DMS79 (cell line): Measurements from ENCODE around the gene EGFR.
"Not testable (repeated sequence)": the region's sequence is repeated elsewhere in the genome, so short reads cannot be mapped to it uniquely, and the experiment has no call there.

Source experiments
- DNase-seq: peaks from one replicate; lab custom pipeline; 2025; lab: John Stamatoyannopoulos, UW

The EGFR gene

GRCh38 chr7:55147101-55147500, 128.3 kb downstream of the EGFR start:
- no peak for DNase-seq

- no peak for DNase-seq
Measured at GRCh38 chr7:55147736-55148135, 128.9 kb downstream of the EGFR start.

- DNase-seq = peak; percentile 8
Measured at GRCh38 chr7:55148571-55148970, 129.8 kb downstream of the EGFR start.

GRCh38 chr7:55149001-55149400, 130.2 kb downstream of the EGFR start:
- no peak for DNase-seq

GRCh38 chr7:55150166-55150565, 131.3 kb downstream of the EGFR start:
- DNase-seq = no peak

- DNase-seq = no peak
Measured at GRCh38 chr7:55150709-55151451, 132.1 kb downstream of the EGFR start.

- DNase-seq = no peak
Measured at GRCh38 chr7:55152516-55152915, 133.7 kb downstream of the EGFR start.

GRCh38 chr7:55154096-55154495, 135.3 kb downstream of the EGFR start:
- no peak for DNase-seq

GRCh38 chr7:55155351-55156117, 136.7 kb downstream of the EGFR start:
- peak; percentile 26 for DNase-seq

GRCh38 chr7:55156919-55157763, 138.3 kb downstream of the EGFR start:
- no peak for DNase-seq

GRCh38 chr7:55157764-55158105, 138.9 kb downstream of the EGFR start:
- DNase-seq = no peak

GRCh38 chr7:55158541-55159382, 139.9 kb downstream of the EGFR start:
- no peak for DNase-seq

GRCh38 chr7:55160539-55160938, 141.7 kb downstream of the EGFR start:
- no peak for DNase-seq

- no peak for DNase-seq
Measured at GRCh38 chr7:55161154-55161687, 142.4 kb downstream of the EGFR start.

GRCh38 chr7:55162476-55162875, 143.7 kb downstream of the EGFR start:
- no peak for DNase-seq

- no peak for DNase-seq
Measured at GRCh38 chr7:55163733-55164132, 144.9 kb downstream of the EGFR start.

GRCh38 chr7:55164527-55164926, 145.7 kb downstream of the EGFR start:
- no peak for DNase-seq

GRCh38 chr7:55165176-55165861, 146.5 kb downstream of the EGFR start:
- DNase-seq = no peak

GRCh38 chr7:55167296-55167695, 148.5 kb downstream of the EGFR start:
- not testable (repeated sequence) for DNase-seq

GRCh38 chr7:55170335-55171069, 151.7 kb downstream of the EGFR start:
- no peak for DNase-seq
